ENCODE data around the gene DLX4.

The DLX4 gene

DNA sequence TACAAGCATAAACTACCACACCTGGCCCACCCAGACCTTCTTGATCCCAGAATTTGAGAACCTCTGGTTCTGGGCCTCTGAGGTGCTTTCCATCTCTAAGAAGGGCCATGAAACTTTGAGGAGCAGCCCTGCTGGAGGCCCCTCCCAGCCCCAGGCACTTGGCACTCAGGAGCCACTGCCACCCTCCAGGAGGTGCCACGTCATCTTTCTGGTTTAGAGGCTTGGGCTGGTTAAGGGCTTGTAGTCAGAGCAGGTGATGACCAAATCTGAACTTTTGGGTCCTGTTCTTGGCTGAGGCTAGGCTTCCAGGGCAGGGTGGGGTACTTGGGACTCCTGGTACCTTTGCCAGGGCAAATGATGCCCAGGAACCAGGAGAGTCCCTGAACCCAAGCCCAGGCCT is 13.8 kb upstream of the DLX4 start:
- H3K4me3 ChIP-seq (ENCODE audit: low read length): no peak overlapping the region
- peak; percentile 35 for DNase-seq (ENCODE audit: low read depth)
- TF ChIP-seq, protein P1, sequence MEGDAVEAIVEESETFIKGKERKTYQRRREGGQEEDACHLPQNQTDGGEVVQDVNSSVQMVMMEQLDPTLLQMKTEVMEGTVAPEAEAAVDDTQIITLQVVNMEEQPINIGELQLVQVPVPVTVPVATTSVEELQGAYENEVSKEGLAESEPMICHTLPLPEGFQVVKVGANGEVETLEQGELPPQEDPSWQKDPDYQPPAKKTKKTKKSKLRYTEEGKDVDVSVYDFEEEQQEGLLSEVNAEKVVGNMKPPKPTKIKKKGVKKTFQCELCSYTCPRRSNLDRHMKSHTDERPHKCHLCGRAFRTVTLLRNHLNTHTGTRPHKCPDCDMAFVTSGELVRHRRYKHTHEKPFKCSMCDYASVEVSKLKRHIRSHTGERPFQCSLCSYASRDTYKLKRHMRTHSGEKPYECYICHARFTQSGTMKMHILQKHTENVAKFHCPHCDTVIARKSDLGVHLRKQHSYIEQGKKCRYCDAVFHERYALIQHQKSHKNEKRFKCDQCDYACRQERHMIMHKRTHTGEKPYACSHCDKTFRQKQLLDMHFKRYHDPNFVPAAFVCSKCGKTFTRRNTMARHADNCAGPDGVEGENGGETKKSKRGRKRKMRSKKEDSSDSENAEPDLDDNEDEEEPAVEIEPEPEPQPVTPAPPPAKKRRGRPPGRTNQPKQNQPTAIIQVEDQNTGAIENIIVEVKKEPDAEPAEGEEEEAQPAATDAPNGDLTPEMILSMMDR (IDR thresholded peaks at IDR 0.05; ENCODE audit: insufficient read depth, low read depth, low read length, missing control alignments): no peak

DNA sequence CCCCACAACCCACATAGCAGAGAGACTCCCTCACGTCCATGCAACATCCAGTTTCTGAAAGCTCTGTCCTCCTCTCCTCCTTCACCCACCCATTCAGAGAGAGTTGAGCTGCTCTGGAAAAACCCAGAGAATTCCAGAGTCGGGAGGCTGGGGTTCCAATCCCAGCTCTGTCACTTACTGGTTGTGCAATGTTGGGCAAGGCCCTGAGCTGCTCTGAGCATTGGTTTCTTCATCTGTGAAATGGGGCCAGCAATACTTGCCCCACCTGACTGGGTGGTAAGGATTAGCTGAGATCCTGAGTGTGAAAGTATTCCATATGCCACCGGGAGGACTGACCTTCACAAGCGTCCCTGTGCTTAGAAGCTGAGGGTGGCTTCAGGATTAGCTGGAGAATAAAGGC is 12.2 kb upstream of the DLX4 start:
- TF ChIP-seq, protein P1 (IDR thresholded peaks at IDR 0.05; ENCODE audit: insufficient read depth, low read depth, low read length, missing control alignments): no peak
- H3K4me3 ChIP-seq (ENCODE audit: low read length): no peak overlapping the region
- DNase-seq (ENCODE audit: low read depth): no peak

DNA sequence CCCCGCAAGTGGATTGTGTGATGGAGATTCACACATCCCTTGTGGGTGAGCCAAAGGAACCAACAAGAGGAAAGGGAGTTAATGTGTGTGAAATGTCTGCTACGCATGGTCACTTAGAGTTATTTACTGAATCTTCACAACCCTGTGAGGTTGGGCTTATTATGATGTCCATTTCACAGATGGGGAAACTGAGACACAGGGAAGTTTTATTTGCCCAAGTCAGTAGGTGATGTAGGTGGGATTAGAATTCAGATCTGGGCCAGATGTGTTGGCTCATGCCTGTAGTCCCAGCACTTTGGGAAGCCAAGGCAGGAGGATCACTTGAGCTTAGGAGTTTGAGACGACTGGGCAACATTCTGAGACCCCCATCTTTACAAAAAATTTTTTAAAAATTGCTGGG is 11.6 kb upstream of the DLX4 start:
- no peak overlapping the region for H3K4me3 ChIP-seq (ENCODE audit: low read length)
- TF ChIP-seq, protein P1 (IDR thresholded peaks at IDR 0.05; ENCODE audit: insufficient read depth, low read depth, low read length, missing control alignments): no peak
- DNase-seq (ENCODE audit: low read depth): no peak

DNA sequence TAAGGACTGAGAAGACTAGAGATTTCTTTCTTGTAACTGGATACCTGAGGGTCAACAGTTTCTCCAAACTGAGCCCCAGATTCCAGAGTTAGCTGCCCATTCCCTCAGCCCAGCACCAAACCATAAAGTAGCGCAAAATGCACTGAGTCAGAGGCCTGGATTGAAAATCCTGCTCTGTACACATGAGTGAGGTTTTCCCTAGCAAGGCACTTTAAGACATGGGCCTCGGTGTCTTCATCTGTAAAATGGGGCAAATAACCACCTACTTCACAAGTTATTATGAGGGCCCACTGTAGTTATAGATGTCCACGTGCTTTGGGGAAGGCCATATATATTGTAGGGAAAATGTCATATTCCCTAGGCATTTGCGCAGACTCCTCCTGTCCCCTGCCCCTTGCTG is 10.3 kb upstream of the DLX4 start:
- TF ChIP-seq, protein P1 (IDR thresholded peaks at IDR 0.05; ENCODE audit: insufficient read depth, low read depth, low read length, missing control alignments): no peak
- no peak overlapping the region for H3K4me3 ChIP-seq (ENCODE audit: low read length)
- DNase-seq (ENCODE audit: low read depth): no peak

DNA sequence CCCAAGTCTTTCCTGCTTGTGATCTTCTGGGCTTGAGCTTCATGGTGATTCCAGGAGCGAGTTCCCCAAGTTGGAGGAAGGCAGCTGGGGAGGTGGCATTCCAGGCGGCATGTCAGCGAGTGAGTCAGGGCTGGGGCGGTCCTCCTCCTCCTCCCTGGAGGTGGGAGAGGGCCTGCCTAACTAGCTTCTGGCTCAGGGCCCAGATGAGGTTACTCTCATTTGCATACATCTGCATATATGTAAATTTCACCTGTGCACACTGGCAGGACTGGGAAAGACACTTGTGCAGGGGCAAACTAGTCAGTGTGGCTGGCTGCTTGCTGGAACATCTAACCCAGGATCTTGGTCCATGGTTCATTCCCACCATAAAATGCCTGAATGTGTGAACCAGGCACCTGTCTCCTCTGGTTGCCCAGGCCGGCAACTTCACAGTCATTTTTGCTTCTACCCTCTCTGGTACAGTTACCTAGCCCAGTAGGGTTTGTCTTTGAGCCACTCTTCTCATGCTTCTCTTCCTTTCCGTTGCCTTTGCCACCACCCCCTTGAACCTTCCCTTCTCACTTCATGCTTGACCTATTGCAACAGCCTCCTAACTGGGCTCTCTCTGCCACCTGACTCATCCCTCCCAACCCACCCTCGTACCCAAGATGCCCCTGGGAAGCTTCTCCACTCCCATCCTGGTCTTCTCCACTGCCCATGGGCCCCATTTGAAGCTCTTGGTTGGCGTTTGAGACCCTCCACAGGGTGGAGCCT is 9.6 kb upstream of the DLX4 start:
- peak; percentile 81 for DNase-seq (ENCODE audit: low read depth)
- TF ChIP-seq, protein P1 (IDR thresholded peaks at IDR 0.05; ENCODE audit: insufficient read depth, low read depth, low read length, missing control alignments): no peak
- H3K4me3 ChIP-seq (ENCODE audit: low read length): no peak overlapping the region

DNA sequence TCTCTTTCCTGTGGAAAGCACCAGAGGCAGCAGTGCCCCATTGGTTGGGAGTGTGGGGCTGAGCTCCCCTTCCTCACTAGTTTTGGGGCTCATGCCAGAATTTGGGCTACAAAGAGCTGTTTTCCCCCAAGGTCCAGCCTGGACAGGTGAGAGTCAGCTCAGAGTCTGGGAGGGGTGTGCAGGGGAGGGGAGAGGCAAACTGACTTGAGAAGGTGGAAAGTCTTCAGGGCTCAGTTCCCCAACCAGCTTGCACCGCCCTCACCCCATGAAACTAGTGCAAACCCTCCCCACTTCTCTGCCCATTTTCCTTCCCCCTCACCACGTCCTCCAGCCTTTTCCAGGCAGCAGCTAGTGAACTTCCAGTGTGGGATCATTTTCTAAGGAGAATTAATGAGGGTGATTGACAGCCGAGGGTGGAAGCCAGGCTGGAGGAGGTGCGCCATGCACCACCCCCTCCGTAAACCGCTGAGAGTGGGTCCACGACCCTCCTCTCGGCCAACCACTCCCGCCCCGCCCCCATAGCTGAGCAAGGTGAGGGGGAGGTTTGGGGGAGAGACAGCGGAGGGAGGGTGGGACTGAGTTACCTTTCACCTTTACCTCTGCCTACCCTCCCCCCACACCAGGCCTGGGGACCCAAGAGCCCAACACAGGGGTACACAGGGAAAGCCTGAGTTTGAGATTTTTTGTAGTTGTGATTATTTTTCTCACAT is 6.2 kb upstream of the DLX4 start:
- no peak overlapping the region for H3K4me3 ChIP-seq (ENCODE audit: low read length)
- DNase-seq (ENCODE audit: low read depth): no peak
- TF ChIP-seq, protein P1 (IDR thresholded peaks at IDR 0.05; ENCODE audit: insufficient read depth, low read depth, low read length, missing control alignments): no peak

DNA sequence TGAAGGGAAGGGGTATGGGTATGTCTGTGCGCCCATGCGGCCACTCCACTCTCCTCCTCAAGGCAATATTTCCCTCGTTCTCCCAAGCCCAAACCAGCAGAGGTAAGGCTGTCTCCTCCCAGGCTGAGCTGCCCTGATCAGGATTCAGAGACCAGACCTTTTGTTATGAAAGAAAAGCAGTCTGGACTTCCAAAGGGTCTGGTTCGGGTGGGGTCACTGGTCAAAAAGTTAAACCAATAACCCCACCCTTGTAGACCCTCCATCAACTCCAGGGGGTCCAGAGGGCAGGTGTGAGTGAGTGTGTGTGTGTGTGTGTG is 5.7 kb upstream of the DLX4 start:
- no peak overlapping the region for H3K4me3 ChIP-seq (ENCODE audit: low read length)
- no peak for DNase-seq (ENCODE audit: low read depth)
- TF ChIP-seq, protein P1 (IDR thresholded peaks at IDR 0.05; ENCODE audit: insufficient read depth, low read depth, low read length, missing control alignments): no peak
